ENCODE data around the gene KCTD21.

KCTD21 gene

DNA sequence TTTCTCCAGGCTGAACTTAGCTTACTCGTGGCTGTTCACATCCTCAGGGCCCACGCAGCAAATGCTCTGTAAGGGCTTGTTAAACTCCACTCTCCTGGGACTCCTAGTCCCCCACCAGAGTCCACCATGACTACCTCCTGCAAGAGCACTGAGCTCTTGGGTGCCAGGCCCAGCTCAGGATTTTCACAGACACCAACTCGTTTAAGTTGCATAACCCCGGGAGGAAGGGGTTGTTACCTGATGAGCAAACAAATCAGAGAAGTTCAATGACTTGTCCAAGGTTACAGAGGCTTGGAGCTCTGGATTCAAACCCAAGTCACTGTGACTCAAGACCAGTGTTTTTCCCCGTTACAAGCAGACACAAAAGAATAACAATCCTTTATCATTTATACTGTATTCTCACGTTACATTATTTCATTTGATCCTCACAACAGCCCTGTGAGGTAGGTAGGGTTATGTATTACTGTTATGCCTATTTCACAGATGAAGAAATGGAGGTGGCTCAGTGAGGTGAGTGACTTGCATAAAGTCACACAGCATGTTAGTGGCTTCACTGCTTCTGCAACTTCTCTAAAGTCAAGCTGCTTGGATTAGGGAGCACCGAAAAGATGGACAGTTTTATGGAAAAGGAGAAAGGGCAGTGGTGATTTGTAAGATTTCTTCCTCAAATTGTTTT, 17.4 kb downstream of the KCTD21 start:
- DNase-seq, result no peak

DNA sequence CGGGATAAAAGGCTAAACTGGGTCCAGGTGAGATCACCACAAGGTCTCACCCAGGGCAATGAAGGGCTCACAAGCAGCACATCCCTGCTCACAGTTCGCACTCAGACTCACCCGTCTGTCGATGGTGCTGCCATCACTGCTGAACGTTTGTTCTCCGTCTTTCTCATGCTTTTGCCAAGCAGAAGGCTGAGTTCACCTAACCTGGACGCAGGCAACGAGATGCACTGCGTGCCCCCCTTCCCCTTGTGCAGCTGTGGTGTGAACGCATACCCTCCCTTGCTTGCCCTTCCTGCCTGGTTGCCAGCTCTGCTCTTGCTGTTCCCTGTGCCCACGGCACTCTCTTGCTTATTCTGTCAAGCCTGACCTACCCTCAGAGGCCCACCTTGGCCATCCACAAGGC, 18.0 kb downstream of the KCTD21 start:
- DNase-seq, result no peak

DNA sequence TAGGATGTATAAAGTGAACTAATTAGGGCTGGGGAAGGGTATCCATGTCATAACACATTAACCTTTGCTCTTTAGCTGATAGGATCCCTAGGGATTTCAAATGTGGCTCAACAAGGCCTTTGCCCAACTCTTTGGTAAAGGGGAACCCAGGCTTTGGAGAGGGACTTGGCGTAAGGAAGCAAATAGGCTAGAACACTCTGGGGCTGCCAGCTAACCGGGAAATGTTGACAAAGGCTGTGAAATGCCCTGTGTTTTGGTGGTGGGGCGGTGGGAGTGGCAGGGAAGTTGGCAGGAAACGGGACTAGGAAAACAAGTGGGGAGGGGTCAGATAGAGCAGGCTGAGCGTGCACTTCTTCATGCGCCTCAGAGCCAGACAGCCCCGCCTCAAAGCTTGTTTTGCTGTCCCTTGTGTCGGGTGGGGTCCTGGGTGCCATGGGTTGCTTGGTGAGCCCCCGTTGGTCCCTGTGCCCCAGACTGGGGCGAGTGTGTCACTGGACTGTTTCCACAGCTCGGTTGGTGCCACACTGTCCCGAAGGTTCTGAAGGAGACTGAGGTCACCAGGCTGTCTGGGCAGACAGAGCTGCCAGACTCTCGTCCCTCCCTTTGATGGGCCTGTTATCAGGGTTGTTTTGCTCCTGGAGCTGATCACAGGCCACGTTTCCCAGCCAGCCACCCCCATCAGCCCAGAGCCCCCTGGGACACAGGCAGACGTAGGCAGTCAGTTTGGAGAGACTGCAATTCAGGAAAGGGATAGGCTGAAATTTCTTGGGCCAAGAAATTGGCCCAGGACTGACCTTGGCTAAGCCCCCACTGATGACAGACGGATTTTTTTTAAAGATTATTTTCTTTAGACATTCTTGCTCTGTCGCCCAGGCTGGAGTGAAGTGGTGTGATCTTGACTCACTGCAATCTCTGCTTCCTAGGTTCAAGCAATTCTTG, 19.6 kb downstream of the KCTD21 start:
- no peak for DNase-seq

DNA sequence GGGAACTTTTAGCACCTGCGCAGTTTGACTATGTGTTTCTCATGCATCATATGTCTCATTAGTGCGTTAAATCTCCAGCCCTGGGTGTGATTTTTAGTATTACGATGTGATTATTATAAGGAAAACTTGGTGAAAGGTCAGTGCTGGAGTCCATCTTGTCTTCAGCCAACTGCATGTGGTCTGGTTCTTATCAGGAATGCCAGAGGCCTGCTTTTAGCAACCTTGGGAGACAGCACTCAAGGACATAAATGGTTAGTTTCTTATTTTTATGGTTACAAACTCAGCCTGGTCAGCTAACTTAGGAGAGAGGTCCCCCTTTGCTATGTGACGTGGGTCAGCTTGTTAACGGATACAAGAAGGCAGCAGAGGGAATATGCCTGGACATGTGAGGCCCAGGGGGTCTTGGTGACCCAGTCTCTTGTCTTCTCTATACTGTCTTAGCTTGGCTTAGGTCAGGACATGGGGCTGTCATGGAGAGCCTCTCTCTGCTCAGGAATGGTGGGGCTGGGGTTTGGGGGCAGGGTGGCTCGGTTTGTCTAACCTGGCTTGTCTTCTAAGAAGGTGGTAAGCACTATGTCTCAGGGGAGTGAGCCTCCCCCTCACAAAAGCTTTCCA, 21.5 kb downstream of the KCTD21 start:
- DNase-seq, result no peak

DNA sequence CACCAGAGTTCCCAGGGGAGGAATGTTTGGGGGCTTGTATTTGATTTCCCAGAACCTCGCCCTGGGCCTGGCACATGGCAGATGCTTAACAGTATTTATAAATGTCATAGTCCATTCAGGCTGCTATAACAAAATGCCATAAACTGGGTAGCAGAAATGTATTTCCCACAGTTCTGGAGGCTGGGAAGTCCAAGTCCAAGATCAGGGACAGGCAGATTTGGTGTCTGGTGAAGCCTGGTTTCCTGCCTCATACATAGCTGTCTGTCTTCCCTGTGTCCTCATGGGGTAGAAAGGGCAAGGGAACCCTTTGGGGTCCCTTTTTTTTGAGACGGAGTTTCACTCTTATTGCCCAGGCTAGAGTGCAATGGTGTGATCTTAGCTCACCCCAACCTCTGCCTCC, 24.0 kb downstream of the KCTD21 start:
- DNase-seq, result no peak

DNA sequence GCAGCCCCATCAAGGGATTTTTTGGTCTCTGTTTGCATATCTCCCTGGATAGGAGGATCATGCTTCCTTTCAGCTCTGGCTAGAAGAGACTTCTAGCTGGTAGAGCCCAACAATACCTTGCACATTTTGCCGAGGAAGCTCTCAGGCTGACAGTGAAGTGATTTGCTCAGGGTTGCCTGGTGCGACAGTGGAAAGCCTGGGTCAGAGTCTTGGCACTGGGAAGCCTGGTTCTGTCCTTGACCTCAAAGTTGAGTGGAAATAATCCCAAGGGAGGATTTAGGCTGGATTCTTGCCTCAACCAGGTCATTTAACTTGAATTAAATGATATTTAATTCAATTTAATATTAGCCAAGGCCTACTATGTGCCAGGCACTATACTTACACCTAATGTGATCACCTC, 24.6 kb downstream of the KCTD21 start:
- DNase-seq, result no peak

DNA sequence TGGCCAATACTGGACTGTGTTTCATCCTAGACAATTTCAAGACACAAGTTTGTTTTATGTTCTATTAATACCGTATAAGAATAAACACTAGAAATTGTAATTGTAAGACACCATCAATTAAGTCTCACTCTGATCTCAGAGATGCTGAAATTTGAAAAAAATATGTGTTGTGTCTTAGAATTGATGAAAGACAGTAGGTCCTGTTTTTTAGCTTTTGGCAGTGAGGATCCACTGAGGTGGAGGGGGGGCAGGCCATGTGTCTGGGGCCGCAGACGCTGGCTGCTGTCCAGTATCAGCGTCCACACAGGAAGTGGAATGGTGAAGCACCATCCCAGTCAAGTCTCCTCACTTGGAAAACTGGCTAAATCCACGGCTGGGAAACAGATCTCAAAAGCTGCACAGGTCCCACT, 26.5 kb downstream of the KCTD21 start:
- DNase-seq, result no peak

DNA sequence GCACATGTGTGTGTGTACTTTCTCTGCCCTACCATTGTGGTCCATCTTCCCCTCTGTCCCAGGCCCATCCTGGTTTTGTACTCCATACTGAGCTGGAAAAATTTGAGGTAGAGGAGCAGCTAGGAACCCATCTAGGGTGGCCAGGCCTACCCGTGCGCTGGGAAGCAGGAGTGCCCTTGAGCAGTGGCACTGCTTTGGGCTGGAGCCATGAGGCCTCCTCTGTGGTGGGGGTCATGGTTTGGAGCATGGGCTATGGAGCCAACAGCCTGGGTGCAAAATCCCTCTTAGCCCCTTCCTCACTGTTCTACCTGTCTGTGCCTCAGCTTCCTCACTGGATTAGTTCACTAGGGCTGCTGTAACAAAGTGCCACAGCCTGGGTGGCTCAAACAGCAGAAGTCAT, 27.1 kb downstream of the KCTD21 start:
- no peak for DNase-seq

DNA sequence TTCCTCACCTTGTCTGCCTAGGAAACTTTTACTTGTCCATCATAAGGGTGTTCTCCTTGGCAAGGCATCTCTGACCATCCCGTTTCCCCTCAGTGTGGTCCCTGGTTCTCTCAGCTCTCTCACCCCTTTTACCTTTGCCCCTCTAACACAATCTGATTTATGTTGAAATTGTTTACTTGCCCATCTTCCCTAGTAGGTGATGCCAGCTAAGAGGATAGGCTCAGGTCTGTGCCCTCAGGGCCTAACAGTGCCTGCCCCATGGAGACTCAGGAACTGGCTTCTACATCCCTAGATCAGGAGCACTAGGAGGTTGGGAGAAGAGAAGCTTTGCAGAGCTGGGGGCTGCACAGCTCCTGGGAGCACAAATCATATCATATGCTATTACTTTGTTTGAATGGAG, 27.9 kb downstream of the KCTD21 start:
- no peak for DNase-seq

DNA sequence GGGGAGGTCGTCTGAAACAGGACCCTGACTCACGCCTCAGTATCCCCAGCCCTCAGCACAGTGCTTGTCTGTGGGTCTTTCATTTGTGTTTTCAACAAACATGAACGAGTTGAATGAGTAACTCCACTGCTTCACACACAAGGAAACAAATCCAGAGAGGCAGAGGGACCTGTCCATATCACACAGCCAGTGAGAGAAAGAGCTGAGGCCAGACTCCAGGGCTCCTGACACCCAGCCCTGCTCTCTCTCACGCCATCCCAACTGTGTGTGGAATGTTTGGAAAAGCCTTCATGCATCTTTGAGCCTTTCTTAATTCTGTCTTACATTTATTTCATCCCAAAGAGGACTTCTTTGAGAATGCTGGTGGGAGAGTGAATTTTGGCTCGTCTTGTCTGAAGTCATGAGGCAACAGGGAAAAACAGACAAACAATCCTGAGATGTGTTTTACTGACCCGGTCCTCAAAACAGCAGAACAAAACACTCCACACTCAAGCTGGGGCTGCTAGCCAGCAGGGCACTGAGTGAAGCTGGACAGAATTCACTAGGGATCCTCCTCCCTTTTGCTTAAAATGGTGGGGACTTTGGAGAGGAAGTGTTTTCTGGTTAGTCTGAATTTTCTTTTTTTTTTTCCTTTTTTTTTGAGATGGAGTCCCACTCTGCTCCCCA, 29.3 kb downstream of the KCTD21 start:
- DNase-seq, result no peak

DNA sequence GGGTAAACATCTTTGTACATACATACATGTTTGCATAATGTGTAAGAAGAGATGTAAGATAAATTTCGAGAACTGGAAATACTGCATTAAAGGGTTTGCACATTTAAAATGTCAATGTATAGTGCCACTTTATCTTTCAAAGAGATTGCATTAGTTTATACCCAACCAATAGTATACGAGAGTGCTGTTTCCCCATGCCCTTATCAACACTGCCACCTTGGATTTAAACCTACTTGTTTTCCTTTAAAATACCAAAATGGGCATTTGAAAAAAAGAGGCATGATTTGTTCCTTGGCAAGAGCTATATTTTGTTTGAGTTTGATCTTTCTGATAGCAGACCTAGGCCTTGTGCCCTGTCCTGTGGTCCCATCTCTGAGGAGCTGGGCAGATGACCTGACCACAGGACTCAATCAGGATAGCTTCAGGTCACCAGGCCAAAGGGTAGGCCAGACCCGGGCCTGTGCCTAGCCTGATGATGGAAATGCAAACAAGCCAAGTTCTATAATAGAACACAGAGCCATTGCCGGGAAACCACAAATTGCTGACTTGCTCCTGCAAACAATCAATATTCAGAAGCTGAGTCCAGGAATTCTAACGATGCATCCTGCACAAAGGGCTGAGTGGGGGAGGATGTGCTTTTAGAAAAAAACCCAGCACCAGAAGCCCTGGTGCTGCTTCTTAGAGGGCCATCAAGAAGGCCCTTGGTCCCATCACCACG, 32.1 kb downstream of the KCTD21 start:
- no peak for DNase-seq

DNA sequence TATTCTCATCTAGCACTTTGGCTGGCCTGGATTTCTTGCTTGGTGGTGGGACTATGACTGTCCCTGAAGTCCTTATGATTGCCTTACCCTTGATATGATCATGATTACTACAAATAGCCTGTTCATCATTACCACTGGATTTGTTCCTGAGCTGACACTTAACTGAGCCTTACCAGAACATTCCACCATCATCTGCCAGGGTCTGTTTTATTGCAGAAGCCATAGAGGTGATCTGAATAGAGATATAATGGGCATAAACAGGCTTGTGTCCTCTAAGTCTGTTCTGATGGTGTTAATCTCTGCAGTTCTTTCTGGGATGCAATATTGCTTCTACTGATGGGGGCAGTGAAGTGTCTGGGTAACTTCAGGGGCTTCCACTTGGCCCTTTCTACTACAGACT, 36.6 kb downstream of the KCTD21 start:
- no peak for DNase-seq

DNA sequence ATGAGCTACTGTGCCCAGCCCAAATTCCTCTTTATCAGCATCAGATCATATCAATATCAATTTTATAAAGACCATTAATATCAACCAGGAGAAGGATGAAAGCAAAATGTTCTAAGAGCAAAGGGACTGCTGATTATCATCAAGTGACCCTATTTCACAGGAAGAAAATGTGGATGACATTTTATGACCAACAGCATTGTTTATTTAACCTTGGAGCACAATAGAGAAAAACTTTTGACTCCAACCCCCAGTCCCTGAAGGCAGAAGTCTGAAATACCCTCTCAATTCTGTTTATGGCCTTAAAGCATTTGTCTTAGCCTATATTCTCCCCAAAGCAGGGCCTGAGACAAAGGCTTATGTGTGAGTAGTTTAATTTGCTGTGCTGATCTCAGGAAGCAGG, 37.7 kb downstream of the KCTD21 start:
- no peak for DNase-seq

DNA sequence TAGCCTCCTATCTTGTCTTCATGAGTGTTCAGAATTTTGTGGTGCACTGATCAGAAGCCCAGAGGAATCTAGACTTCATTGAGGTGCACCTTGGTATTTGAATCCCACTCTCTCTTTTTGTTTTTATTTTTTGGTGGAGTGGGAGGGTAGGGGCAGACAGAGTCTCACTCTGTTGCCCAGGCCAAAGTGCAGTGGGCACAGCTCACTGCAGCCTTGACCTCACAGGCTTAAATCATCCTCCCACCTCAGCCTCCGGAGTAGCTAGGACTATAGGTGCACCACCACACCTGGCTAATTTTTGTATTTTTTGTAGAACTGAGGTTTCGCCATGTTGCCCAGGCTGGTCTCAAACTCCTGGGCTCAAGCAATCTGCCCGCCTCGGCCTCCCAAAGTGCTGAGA, 38.1 kb downstream of the KCTD21 start:
- no peak for DNase-seq

DNA sequence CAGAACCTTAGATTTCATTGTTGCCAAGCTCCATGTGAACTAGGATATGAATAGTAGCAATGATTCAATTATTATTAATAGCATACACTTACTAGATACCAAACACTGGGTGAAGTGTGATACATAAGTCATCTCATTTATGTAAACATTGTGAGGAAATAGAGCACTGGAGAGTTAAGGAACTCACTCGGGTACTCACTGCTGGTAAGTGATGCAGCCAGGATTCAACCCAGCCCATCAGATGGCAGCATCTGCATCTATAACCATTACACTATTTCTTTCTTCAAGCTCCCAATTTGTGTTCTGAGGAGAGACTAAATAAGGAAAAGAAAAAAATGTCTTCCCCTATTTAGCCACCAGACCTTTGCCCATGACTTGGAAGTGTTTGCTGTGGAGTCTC, 38.8 kb downstream of the KCTD21 start:
- DNase-seq, result no peak

DNA sequence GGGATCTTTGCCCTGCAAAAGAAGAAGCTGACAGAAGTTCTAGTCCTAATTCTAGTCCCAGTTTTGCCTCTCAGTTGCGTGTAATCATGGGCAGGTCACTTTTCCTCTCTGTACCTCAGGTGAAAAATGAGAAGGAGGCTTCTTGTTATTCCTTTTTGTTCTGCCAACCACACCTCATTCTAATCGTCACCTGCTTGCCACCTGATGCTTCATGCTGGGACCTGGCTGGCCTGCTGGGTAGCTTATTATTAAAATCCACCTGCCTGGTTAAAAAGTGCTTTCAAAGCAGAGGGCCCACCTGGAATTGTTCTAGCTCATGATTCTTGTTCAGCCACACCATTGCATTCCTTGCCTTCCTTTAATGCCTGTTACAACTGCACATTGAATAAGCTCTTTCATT, 40.6 kb downstream of the KCTD21 start:
- no peak for DNase-seq

DNA sequence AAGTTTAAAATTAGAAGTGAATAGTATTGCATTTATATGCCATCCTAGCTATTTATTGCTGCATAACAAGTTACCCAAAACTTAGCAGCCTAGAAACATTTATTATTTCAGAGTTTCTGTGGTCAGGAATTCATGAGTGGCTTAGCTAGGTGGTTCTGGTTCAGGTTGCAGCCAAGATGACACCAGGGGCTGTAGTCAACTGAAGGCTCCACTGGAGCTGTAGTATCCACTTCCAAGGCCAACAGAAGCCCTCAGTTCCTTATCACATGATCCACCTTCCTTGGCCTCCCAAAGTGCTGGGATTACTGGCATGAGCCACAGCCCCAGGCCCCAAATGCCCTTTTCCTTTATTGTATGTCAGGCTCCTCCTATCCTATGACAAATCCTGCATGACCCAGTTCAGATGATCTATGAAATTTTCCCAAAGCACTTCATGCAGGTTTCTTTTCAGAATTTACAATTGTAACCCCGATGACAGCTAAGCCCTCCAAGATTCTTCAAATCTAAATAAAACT, 42.9 kb downstream of the KCTD21 start:
- no peak for DNase-seq

DNA sequence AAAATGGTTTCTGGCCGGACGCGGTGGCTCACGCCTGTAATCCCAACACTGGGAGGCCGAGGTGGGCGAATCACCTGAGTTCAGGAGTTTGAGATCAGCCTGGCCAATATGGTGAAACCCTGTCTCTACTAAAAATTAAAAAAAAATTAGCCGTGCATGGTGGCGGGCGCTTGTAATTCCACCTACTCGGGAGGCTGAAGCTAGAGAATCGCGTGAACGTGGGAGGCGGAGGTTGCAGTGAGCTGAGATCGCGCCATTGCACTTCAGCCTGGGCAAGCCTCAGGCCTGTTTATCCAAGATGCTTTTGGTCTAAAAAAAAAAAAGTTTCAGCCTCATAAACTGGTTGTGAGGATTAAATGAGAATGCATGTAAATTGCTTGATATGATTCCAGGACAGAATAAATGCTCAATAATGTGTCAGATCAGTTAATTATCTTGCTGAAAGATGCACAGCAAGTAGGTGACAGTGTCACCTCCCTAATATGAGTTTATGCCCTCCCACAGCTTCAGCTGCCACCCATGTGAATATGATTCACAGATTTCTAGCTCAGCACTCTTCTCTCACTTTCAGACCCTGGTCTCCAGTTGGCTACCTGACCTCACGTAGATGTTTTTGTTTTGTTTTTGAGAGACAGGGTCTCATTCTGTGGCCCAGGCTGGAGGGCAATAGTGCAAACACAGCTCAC, 47.9 kb downstream of the KCTD21 start:
- DNase-seq, result no peak

DNA sequence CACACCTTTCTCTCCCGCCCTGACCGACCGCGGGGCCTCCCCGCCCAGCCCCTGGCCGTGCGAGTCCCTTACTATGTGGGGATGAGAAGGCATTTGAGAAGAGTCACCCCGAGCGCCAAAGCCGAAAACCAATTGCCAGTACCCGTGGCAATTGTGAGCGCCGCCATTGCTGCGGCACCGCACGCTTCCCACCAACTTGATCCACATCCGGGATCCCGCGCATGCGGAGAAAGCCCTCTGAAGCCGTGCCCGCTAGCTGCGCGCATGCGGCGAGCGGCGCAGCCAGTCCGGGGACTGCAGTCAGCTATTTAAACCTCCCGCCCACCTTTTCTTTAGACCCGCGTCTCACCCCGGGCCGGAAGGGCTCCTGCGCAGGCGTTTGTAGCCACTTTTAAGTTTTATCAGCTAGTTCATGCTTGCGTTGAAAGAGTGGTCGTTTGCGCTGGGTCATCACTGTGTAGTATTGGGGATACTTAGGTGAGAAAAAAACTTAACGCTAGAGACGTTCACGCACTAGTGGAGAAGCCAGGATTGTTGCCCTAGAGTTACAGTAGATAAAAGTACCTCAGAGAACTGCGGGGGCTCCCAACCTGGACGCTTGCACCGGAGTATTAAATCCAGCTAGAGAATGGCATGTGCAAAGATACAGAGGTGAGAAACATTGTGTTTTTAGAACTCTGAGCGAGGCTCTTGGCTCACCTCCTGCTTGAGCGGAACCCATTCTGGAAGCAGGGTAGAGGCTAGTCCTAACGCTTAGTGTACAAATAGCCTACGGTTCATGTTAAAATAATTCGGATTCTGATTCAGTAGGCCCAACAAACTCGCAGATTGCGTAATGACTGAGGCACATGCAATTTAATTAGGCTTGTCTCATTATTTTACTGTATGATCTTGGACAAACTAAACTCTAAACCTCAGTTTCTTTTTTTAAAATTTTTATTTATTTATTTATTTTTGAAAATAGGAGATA, 48.7 kb downstream of the KCTD21 start, which contains the start of gene ALG8:
TSS of gene ALG8 (minus strand) at position 205 of the 970 bp plus-strand sequence. CDS start at position 167, 38 bp downstream.
- peak; percentile 79 to 92 for DNase-seq

DNA sequence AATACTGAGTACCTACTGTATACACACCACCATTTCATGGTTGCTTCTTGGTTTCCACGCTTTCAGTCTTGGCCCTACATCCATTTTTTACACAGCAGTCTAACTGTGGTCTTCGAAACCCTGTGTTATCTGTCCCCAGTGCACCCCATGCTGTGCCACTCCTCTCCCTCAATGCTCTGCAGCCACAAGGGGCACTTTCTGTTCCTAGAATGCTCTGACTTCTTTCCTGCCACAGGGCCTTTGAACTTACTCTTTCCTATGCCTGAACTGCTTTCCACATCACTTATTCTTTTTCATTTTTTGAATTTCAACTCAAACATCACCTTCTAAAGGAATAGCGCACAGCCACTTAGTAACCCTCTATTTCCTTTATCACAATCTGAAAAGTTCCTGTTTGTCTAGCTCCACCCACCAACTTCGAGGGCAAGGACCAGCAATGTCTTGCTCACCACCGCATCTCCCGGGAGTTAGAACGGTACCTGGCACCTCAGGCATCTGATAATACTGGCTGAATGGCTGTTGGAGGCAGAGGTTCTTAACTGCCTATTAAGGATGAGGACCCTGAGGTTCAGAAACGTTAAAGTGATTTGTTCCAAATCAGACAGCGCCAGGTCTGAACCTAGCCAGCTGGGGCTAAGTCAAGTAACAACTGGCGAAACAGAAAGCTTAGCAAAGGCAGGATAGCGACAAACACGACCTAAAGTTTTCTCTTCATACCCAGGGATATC, 49.6 kb downstream of the KCTD21 start:
- DNase-seq, result peak in 1 of 2 donors; percentile 47

Measured in bone marrow (tissue), 2 donors.